Ramos (cell line): ENCODE measurements around the gene DCTN1.

Source experiments
- in situ Hi-C: fragments of 300-500 bp; cut with MboI; formaldehyde crosslinking; loops from one replicate; pipeline ENCODE4 v1.14.3; 2022; ENCODE audit warnings: low sequenced_read_pairs; ENCODE audit not compliant: unreplicated experiment

The DCTN1 gene

GRCh38 chr2:74333175-74333574 is 46.9 kb downstream of the DCTN1 start:
- in situ Hi-C loops: no loop called here

GRCh38 chr2:74332550-74333174 is 47.4 kb downstream of the DCTN1 start:
- in situ Hi-C loops: no loop called here

DNA sequence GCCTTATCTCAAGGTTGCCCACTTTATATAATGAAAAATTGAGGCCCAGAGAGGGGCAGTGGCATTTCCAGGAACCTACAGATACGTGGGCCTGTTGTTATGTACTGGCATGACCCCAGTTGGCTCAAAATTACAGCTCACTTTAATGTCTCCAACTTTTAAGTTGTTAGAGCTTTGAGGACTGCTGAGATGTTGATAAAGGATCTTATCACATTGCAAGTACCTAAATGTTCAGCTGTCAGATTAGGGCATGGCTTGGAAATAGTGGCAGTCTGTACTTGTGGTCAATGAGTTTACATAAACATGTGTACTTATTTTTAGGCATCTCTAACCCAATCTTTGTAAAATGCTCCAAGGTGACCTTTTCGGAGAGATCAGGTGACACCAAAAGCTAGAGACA is 51.5 kb downstream of the DCTN1 start:
- in situ Hi-C loops: loop anchor here (5.0 kb wide), 1 partner anchor 76 kb away; no protein-coding TSS in a partner anchor

DNA sequence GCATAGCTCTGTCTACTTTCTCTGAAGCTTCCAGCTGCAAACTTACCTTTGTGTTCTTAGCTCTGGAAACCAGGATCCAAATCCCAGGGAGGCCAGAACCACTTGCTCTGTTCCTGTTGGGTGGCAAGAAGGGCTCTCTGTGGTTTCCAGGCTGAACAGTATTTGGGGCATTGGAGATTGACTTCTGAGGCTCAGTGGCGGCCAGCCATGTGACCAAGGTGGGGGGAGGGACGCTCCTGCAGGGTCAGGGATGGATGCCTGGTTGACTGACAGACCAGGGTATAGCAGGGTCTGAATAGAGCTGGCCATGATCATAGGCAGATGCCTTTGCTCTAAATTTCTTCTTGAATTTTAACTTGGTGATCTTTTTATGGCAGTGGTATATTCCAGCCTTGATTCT is 52.0 kb downstream of the DCTN1 start:
- in situ Hi-C loops: loop anchor here (5.0 kb wide), 1 partner anchor 76 kb away; no protein-coding TSS in a partner anchor

DNA sequence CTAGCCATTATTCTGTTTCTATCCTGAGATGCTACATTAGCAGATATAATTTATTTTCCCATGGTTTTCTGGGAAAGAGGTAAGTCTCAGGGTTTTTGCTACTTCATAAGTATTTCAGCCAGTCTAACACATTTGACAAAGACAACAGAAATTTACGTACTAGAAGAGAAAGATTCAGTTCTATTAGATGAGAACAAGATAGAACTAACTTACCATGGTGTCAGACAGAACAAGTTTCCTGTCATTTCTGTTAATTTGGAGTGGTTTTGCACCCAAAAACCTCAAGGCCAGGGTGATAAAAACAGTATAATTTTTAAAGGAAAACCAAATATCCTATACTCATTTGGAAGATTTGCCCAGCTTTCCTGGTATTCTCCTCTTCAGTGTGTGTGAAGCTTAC is 52.5 kb downstream of the DCTN1 start:
- in situ Hi-C loops: loop anchor here (5.0 kb wide), 1 partner anchor 75 kb away; no protein-coding TSS in a partner anchor

DNA sequence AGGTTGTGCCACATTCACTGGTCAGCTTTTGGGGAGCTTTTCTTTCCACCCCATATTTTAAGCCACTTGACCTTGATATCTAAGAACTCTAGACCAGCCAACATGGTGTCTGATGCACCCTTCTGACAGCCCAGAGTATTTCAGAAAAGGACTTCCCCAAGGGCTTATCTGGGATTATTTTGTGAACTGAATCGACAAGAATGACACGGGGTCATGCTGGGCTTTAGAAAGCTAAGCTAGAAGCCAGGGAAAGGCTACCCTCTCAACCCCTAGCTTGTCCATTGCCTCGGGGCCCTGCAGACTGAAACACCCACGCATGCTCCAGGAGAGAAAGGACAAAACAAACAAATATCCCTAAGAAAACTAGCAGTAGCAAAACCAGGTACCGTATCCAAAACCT is 52.9 kb downstream of the DCTN1 start:
- in situ Hi-C loops: loop anchor here (5.0 kb wide), 1 partner anchor 75 kb away; no protein-coding TSS in a partner anchor

GRCh38 chr2:74325815-74326214 is 54.3 kb downstream of the DCTN1 start:
- in situ Hi-C loops: loop anchor here (5.0 kb wide), 1 partner anchor 74 kb away; no protein-coding TSS in a partner anchor

DNA sequence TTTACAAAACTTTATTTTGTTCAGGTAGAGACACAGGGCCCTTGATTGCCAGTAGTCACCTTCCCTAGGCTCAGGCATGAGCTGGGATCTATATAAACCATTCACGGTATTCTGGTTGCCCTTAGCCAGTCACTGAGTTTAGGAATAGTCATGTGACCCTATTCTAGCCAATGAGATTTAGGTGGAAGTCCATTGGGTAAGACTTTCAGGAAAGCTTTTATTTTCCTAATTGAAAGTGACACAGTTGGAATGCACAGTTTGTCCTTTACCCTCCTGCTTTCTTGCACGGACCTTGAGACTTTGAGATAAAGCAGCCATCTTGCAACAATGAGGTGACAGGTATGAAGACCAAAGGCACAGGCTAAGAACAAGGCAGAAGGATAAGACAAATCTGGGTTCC is 58.4 kb downstream of the DCTN1 start:
- in situ Hi-C loops: no loop called here

- in situ Hi-C loops: no loop called here
These were observed 62.4 kb downstream of the DCTN1 start for GRCh38 chr2:74317701-74318100.

- in situ Hi-C loops: no loop called here
These were observed 63.4 kb downstream of the DCTN1 start for GRCh38 chr2:74316627-74317295.

- in situ Hi-C loops: no loop called here
These were observed 66.0 kb downstream of the DCTN1 start for GRCh38 chr2:74314107-74314506.

- in situ Hi-C loops: no loop called here
These were observed 66.6 kb downstream of the DCTN1 start for GRCh38 chr2:74313497-74313896.

DNA sequence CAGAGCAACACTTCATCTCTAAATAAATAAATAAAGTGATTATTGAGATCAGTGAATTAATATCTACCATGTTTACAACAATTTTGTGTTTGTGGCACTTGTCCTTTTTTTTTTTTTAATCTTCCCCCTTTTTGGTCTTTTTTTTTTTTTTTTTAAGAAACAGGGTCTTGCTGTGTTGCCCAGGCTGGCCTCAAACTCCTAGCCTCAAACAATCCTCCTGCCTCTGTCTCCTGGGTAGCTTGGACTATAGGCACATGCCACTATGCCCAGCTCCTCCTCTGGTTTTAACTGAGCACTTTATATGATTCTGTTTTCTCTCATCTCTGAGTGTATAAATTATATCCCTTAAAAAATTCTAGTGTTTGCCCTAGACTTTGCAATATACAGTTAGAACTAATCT is 67.2 kb downstream of the DCTN1 start:
- in situ Hi-C loops: no loop called here
